GM06990 (cell line): Measurements from ENCODE around the gene ENC1.

ENCODE experiments used
- DNase-seq: peaks from one replicate; pipeline ENCODE4 v3.0.0-alpha.2; 2011; ENCODE audit not compliant: insufficient read length; ENCODE audit errors: extremely low read depth
- H3K27me3 ChIP-seq: replicated peaks from 2 replicates; pipeline ENCODE4 v1.6.0; 2011; ENCODE audit warnings: low read length; ENCODE audit not compliant: control insufficient read depth, insufficient read depth
- H3K36me3 ChIP-seq: 2 replicates; pipeline ENCODE4 v1.5.1; 2011; ENCODE audit warnings: low read length; ENCODE audit not compliant: control insufficient read depth, insufficient read depth
- H3K4me3 ChIP-seq: replicated peaks from 2 replicates; pipeline ENCODE4 v1.5.1; 2011; ENCODE audit warnings: low read depth, mild to moderate bottlenecking, control low read depth, low read length
- CTCF ChIP-seq: IDR thresholded peaks from 2 replicates; pipeline ENCODE4 v1.5.1; 2011; ENCODE audit warnings: low read length, control low read depth, mild to moderate bottlenecking, inconsistent platforms; ENCODE audit not compliant: insufficient read depth, poor library complexity, severe bottlenecking

Gene ENC1

GRCh38 chr5:74586856-74587255 is 53.7 kb downstream of the ENC1 start:
- Histone ChIP-seq H3K27me3 (no peaks in the 10 kb centered on the region), H3K36me3 (no peaks in the 10 kb centered on the region), H3K4me3 (no peak overlapping the region)
- DNase-seq: no peak
- TF ChIP-seq CTCF: no peak

GRCh38 chr5:74582853-74583252 is 57.7 kb downstream of the ENC1 start:
- no peaks in the 10 kb centered on the region for H3K27me3 ChIP-seq
- TF ChIP-seq CTCF: no peak
- DNase-seq: no peak
- H3K4me3 ChIP-seq: no peak overlapping the region
- no peaks in the 10 kb centered on the region for H3K36me3 ChIP-seq

- Histone ChIP-seq H3K4me3 (no peak overlapping the region), H3K27me3 (no peaks in the 10 kb centered on the region), H3K36me3 (no peaks in the 10 kb centered on the region)
- DNase-seq: no peak
- TF ChIP-seq CTCF: no peak
Measured at GRCh38 chr5:74581988-74582365, 58.6 kb downstream of the ENC1 start.

GRCh38 chr5:74580729-74581109 is 59.8 kb downstream of the ENC1 start:
- no peak for DNase-seq
- no peak for TF ChIP-seq CTCF
- H3K27me3 ChIP-seq: no peaks in the 10 kb centered on the region
- H3K4me3 ChIP-seq: no peak overlapping the region
- no peaks in the 10 kb centered on the region for H3K36me3 ChIP-seq

GRCh38 chr5:74579215-74579614 is 61.3 kb downstream of the ENC1 start:
- TF ChIP-seq CTCF: no peak

GRCh38 chr5:74578356-74579044 is 62.0 kb downstream of the ENC1 start:
- no peak for TF ChIP-seq CTCF
- H3K4me3 ChIP-seq: no peak overlapping the region
- no peaks in the 10 kb centered on the region for H3K27me3 ChIP-seq
- DNase-seq: peak; percentile 28
- no peaks in the 10 kb centered on the region for H3K36me3 ChIP-seq

More at GRCh38 chr5:74579215-74579614, 61.3 kb downstream of the ENC1 start:
- Histone ChIP-seq H3K4me3 (no peak overlapping the region), H3K36me3 (no peaks in the 10 kb centered on the region), H3K27me3 (no peaks in the 10 kb centered on the region)
- peak; percentile 76 for DNase-seq
